DND-41 (cell line): ENCODE results near the gene TEX11.

Experiments used
- ATAC-seq: fragments of 200-7000 bp; cut with Tn5 transposase; 3 replicates; pipeline ENCODE4 v1.9.1; 2021; ENCODE audit warnings: low read depth; ENCODE audit not compliant: insufficient read depth
- DNase-seq: peaks from one replicate; pipeline ENCODE4 v3.0.0-alpha.2; 2020
- H2AFZ ChIP-seq: 2 replicates; pipeline ENCODE4 v1.6.0; 2012; ENCODE audit warnings: low read depth, low read length
- H3K27ac ChIP-seq: 2 replicates; pipeline ENCODE4 v1.5.1; 2012; ENCODE audit warnings: low read length, inconsistent platforms
- H3K27me3 ChIP-seq: fragments of 200-600 bp; sonication (generic); 2 replicates; pipeline ENCODE4 v1.6.0; 2012; ENCODE audit warnings: low read length, mild to moderate bottlenecking, inconsistent platforms; ENCODE audit not compliant: insufficient read depth, poor library complexity
- H3K36me3 ChIP-seq: 2 replicates; pipeline ENCODE4 v1.5.1; 2012; ENCODE audit warnings: low read length, inconsistent platforms; ENCODE audit not compliant: insufficient read depth
- H3K4me1 ChIP-seq: 2 replicates; pipeline ENCODE4 v1.5.1; 2012; ENCODE audit warnings: mild to moderate bottlenecking, low read length; ENCODE audit not compliant: insufficient read depth
- H3K4me2 ChIP-seq: 2 replicates; pipeline ENCODE4 v1.6.0; 2012; ENCODE audit warnings: mild to moderate bottlenecking, moderate library complexity, low read length, inconsistent platforms; ENCODE audit not compliant: insufficient read depth
- H3K4me3 ChIP-seq, 2 experiments: fragments of 200-600 bp in 1 of 2; shearing (Covaris generic) in 1 of 2; 2 replicates each; pipeline ENCODE4 v1.5.1; 2012 to 2016; ENCODE audit warnings: inconsistent platforms in 2 of 2, low read length in 2 of 2, mild to moderate bottlenecking in 2 of 2, low read depth in 1 of 2, moderate library complexity in 1 of 2
- H3K79me2 ChIP-seq: 2 replicates; pipeline ENCODE4 v1.6.0; 2012; ENCODE audit warnings: low read length, inconsistent platforms; ENCODE audit not compliant: insufficient read depth
- H3K9ac ChIP-seq: 2 replicates; pipeline ENCODE4 v1.6.0; 2012; ENCODE audit warnings: low read depth, mild to moderate bottlenecking, inconsistent platforms, low read length, moderate library complexity
- H3K9me3 ChIP-seq: 2 replicates; pipeline ENCODE4 v1.5.1; 2012; ENCODE audit warnings: low read length, moderate library complexity, mild to moderate bottlenecking, inconsistent platforms; ENCODE audit not compliant: insufficient read depth, severe bottlenecking
- H4K20me1 ChIP-seq: 2 replicates; pipeline ENCODE4 v1.6.0; 2012; ENCODE audit warnings: low read length; ENCODE audit not compliant: insufficient read depth
- CTCF ChIP-seq: IDR thresholded peaks from 2 replicates; pipeline ENCODE4 v1.5.1; 2012; ENCODE audit warnings: borderline replicate concordance, low read length, moderate library complexity, mild to moderate bottlenecking; ENCODE audit not compliant: poor library complexity, severe bottlenecking; ENCODE audit errors: extremely low read depth
- EZH2 ChIP-seq: IDR thresholded peaks from 3 replicates; pipeline ENCODE4 v1.6.1; 2012; ENCODE audit warnings: borderline replicate concordance, low read depth, mild to moderate bottlenecking, moderate library complexity, low read length, inconsistent platforms; ENCODE audit not compliant: severe bottlenecking

The TEX11 gene

GRCh38 chrX:70497026-70497425, 411.5 kb downstream of the TEX11 start:
- Histone ChIP-seq H3K4me3 (no peak overlapping the region), H4K20me1 (no peaks in the 10 kb centered on the region), H3K27me3 (no peaks in the 10 kb centered on the region), H2AFZ (no peak overlapping the region), H3K36me3 (no peaks in the 10 kb centered on the region), H3K27ac (no peak overlapping the region), H3K9ac (no peak overlapping the region), H3K9me3 (no peaks in the 10 kb centered on the region), H3K4me1 (no peaks in the 10 kb centered on the region), H3K4me2 (no peak overlapping the region), H3K79me2 (no peaks in the 10 kb centered on the region)
- DNase-seq (no peak), ATAC-seq (no peak)
- TF ChIP-seq CTCF (no peak), EZH2 (no peak)

GRCh38 chrX:70496491-70496890, 412.0 kb downstream of the TEX11 start:
- H3K9me3 ChIP-seq = no peaks in the 10 kb centered on the region
- no peak for ATAC-seq

DNA sequence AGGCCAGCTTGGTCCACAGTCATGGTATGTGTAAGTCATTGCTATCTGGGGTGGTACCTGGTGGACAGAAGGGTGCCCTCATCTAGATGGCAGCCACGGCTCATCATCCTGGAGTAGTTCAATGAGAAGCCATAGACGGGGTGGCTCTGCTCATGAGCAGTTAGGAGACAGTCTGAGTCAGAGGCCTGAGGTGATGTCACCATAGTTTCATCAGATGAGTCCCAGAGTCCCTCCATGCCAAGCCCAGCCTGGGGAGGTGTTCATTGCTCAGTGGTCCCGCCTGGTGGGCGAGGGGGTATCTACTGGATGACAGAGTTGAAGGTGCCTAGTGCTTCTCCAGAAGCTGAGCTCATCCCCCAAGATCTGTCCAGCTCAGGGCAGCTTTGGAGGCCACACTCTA, 414.1 kb downstream of the TEX11 start:
- no peaks in the 10 kb centered on the region for H4K20me1 ChIP-seq
- no peaks in the 10 kb centered on the region for H3K4me1 ChIP-seq
- no peak overlapping the region for H3K27ac ChIP-seq
- H3K9ac ChIP-seq = no peak overlapping the region
- no peaks in the 10 kb centered on the region for H3K79me2 ChIP-seq
- H3K4me2 ChIP-seq = no peak overlapping the region
- no peak for ATAC-seq
- H2AFZ ChIP-seq = no peak overlapping the region
- TF ChIP-seq EZH2 (no peak), CTCF (no peak)
- H3K4me3 ChIP-seq = no peak overlapping the region
- no peaks in the 10 kb centered on the region for H3K9me3 ChIP-seq
- DNase-seq = no peak
- H3K27me3 ChIP-seq = no peaks in the 10 kb centered on the region
- no peaks in the 10 kb centered on the region for H3K36me3 ChIP-seq

More at GRCh38 chrX:70496491-70496890, 412.0 kb downstream of the TEX11 start:
- no peaks in the 10 kb centered on the region for H3K79me2 ChIP-seq
- no peak overlapping the region for H3K27ac ChIP-seq
- H3K4me3 ChIP-seq = no peak overlapping the region
- no peaks in the 10 kb centered on the region for H3K4me1 ChIP-seq
- no peak overlapping the region for H3K9ac ChIP-seq
- H3K36me3 ChIP-seq = no peaks in the 10 kb centered on the region
- TF ChIP-seq EZH2 (no peak), CTCF (no peak)
- no peak overlapping the region for H3K4me2 ChIP-seq
- H4K20me1 ChIP-seq = no peaks in the 10 kb centered on the region
- no peaks in the 10 kb centered on the region for H3K27me3 ChIP-seq
- no peak overlapping the region for H2AFZ ChIP-seq
- DNase-seq = no peak

GRCh38 chrX:70488856-70489255, 419.7 kb downstream of the TEX11 start:
- Histone ChIP-seq H3K79me2 (no peaks in the 10 kb centered on the region), H3K4me3 (no peak overlapping the region), H2AFZ (no peak overlapping the region), H3K9ac (no peak overlapping the region), H4K20me1 (no peaks in the 10 kb centered on the region), H3K36me3 (no peaks in the 10 kb centered on the region), H3K4me2 (no peak overlapping the region), H3K27me3 (no peaks in the 10 kb centered on the region), H3K9me3 (no peaks in the 10 kb centered on the region), H3K27ac (no peak overlapping the region), H3K4me1 (no peaks in the 10 kb centered on the region)
- TF ChIP-seq EZH2 = no peak
- TF ChIP-seq CTCF = no peak
- no peak for ATAC-seq
- DNase-seq = no peak
